HCT116 (cell line): ENCODE measurements around the gene NID2.

Experiments
- EGR1 ChIP-seq: IDR thresholded peaks from 2 replicates; pipeline ENCODE4 v1.6.1; 2012; ENCODE audit warnings: low read depth
- SIN3A ChIP-seq: IDR thresholded peaks from 2 replicates; pipeline ENCODE4 v1.6.1; 2012; ENCODE audit warnings: low read depth
- ZBTB33 ChIP-seq: IDR thresholded peaks from 2 replicates; pipeline ENCODE4 v1.6.1; 2011; ENCODE audit warnings: mild to moderate bottlenecking, low read length, moderate library complexity; ENCODE audit not compliant: insufficient replicate concordance; ENCODE audit errors: extremely low read depth
- ZFX ChIP-seq: fragments of 450-650 bp; IDR thresholded peaks from 2 replicates; pipeline ENCODE4 v1.6.1; 2017
- TF ChIP-seq, protein P1 (sequence below), 3 experiments: fragments of 200-600 bp in 1 of 3; sonication (generic) in 1 of 3; IDR thresholded peaks in 2 of 3; conservative IDR thresholded peaks in 1 of 3; 2 replicates each; pipeline ENCODE4 v1.5.1; 2012 to 2017; ENCODE audit warnings: low read depth in 2 of 3, low read length in 2 of 3, antibody characterized with exemption in 1 of 3, borderline replicate concordance in 1 of 3, control low read depth in 1 of 3, mild to moderate bottlenecking in 1 of 3, mixed read lengths in 1 of 3, mixed run types in 1 of 3, moderate library complexity in 1 of 3; ENCODE audit not compliant: insufficient read depth in 1 of 3

DNA sequence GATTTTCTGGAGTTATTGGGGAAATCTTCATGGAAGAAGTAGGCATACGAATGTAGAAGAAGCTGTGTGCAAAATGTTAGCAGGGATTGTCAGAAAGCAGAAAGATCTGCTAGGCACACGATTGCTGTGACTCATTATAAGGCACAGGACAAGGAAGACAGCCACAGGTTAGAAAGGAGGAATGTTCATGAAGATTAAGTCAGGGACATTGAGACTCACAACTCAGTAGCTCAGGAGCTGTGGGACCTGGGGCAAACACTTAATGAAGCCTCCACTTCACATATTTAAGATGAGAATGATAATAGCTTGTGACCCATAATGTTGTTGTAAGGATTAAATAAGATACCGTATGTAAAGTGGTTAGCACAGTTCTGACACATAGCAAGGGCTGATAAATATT, 106.1 kb downstream of the NID2 start:
- TF ChIP-seq, protein P1, sequence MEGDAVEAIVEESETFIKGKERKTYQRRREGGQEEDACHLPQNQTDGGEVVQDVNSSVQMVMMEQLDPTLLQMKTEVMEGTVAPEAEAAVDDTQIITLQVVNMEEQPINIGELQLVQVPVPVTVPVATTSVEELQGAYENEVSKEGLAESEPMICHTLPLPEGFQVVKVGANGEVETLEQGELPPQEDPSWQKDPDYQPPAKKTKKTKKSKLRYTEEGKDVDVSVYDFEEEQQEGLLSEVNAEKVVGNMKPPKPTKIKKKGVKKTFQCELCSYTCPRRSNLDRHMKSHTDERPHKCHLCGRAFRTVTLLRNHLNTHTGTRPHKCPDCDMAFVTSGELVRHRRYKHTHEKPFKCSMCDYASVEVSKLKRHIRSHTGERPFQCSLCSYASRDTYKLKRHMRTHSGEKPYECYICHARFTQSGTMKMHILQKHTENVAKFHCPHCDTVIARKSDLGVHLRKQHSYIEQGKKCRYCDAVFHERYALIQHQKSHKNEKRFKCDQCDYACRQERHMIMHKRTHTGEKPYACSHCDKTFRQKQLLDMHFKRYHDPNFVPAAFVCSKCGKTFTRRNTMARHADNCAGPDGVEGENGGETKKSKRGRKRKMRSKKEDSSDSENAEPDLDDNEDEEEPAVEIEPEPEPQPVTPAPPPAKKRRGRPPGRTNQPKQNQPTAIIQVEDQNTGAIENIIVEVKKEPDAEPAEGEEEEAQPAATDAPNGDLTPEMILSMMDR (IDR thresholded peaks at IDR 0.05 in 2 of 3, conservative IDR thresholded peaks at IDR 0.05 in 1 of 3; ENCODE audit: borderline replicate concordance in 1 of 3, insufficient read depth in 1 of 3, low read depth in 2 of 3, low read length in 2 of 3), result no peak
- no peak for TF ChIP-seq SIN3A
- TF ChIP-seq ZFX, result no peak
- TF ChIP-seq EGR1, result no peak
- no peak for TF ChIP-seq ZBTB33
